Adrenal gland (tissue), 5 donors: ENCODE results near the gene MDM2.

Source experiments
- POLR2A ChIP-seq, 2 donors: fragments of 450-650 bp; IDR thresholded peaks; one replicate each; pipeline ENCODE4 v1.6.1; 2017; ENCODE audit warnings: antibody characterized with exemption in 2 of 2, mild to moderate bottlenecking in 2 of 2, moderate library complexity in 1 of 2
- TF ChIP-seq, protein P1 (sequence below), 6 experiments: fragments of 450-650 bp in 4 of 6; fragments of 200-600 bp in 2 of 6; sonication (generic) in 1 of 6; IDR thresholded peaks; 1 replicate in 5 of 6; 2 replicates in 1 of 6; pipeline versions ENCODE4 v1.5.1 to v1.8.0; 2016 to 2021; ENCODE audit warnings: antibody characterized with exemption in 6 of 6, mild to moderate bottlenecking in 2 of 6, moderate library complexity in 1 of 6
- donor health status: DM: no; HTN: no; CAD: no.

DNA sequence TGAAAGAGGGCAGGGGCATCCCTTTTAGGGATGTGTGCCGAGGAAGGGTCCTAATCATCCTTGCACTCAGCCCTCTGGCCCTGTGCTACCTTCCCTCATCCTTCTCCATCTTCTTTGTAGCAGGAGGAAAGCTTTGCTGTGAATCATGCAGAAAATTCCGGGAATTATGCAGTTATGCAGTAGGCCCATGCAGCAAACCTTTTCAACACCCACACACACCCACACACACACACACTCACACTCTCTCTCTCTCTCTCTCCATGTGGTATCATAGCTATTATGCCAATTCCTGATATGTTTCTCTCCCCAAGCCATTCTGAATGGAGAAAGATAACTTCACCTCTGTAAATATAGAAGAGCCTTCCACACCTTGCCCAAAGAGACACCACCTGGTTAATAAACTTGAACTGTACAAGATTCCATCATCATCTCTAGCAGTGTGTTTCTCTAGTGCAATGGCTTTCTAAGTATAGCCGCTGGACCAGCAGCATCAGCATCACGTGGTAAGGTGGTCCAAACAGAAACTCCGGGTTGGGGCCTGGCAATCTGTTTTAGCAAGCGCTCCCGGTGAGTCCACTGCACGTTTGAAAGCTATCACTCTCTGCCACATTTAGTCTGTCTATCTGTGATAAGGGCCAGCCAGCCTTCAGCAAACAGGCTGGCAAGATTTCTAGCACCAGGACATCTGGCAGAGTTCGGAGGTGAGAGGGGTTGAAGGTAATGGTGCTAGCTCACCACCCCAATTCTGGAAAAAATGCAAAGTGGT is 57.6 kb downstream of the MDM2 start:
- TF ChIP-seq, protein P1, sequence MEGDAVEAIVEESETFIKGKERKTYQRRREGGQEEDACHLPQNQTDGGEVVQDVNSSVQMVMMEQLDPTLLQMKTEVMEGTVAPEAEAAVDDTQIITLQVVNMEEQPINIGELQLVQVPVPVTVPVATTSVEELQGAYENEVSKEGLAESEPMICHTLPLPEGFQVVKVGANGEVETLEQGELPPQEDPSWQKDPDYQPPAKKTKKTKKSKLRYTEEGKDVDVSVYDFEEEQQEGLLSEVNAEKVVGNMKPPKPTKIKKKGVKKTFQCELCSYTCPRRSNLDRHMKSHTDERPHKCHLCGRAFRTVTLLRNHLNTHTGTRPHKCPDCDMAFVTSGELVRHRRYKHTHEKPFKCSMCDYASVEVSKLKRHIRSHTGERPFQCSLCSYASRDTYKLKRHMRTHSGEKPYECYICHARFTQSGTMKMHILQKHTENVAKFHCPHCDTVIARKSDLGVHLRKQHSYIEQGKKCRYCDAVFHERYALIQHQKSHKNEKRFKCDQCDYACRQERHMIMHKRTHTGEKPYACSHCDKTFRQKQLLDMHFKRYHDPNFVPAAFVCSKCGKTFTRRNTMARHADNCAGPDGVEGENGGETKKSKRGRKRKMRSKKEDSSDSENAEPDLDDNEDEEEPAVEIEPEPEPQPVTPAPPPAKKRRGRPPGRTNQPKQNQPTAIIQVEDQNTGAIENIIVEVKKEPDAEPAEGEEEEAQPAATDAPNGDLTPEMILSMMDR (IDR thresholded peaks at IDR 0.05): no peak
- no peak for TF ChIP-seq POLR2A (IDR thresholded peaks at IDR 0.05)
